HG02938 (cell line): ENCODE data around the gene LRIG1.
A peak's percentile ranks its signal among the peaks of the same experiment; 100 is the strongest.

Source experiments
- ATAC-seq: cut with Tn5 transposase; IDR thresholded peaks from one replicate; pipeline ENCODE4 v1.9.1; 2021; ENCODE audit warnings: mild to moderate bottlenecking, moderate library complexity; ENCODE audit not compliant: unreplicated experiment

Gene LRIG1

DNA sequence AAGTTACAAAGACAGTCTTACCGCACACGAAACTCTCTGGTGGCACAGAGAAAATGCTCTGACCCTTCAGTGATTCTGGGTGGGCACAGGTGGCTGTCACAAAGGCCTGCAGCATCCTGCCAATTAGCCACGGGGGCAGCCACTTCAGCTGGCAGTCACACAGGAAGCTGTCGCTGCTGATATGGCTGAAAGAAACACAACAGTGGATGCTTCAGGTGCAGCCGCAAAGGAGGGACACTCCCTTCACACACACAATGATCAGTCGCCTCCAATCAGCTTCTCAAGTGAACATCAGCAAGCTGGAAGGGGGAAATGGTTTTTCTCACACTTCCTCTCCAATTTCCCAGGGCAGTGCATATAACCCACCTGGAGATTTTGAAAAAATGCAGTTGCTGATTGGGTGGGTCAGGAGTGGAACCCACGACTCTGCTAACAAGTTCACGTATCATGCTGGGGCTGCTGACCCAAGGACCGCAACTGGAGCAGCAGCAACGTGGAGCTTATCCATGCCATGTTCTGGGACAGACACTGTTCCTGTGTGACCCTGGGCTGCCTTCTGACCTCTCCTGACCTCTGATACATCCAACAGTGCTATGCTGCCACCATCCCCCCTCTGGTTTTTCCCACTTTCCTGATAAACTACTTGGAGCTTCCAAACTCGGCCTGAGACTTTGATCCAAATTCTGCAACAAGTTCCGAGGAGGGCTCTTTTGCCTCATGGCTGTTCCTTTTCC lies 106.6 kb downstream of the LRIG1 start:
- ATAC-seq, result peak; percentile 85

GRCh38 chr3:66393333-66394005 lies 107.4 kb downstream of the LRIG1 start:
- peak; percentile 4 for ATAC-seq

- ATAC-seq, result no peak
These were observed 107.9 kb downstream of the LRIG1 start for GRCh38 chr3:66392966-66393332.

GRCh38 chr3:66392512-66392911 lies 108.3 kb downstream of the LRIG1 start:
- ATAC-seq, result no peak

- ATAC-seq, result peak; percentile 29
These were observed 110.8 kb downstream of the LRIG1 start for GRCh38 chr3:66390013-66390412.

DNA sequence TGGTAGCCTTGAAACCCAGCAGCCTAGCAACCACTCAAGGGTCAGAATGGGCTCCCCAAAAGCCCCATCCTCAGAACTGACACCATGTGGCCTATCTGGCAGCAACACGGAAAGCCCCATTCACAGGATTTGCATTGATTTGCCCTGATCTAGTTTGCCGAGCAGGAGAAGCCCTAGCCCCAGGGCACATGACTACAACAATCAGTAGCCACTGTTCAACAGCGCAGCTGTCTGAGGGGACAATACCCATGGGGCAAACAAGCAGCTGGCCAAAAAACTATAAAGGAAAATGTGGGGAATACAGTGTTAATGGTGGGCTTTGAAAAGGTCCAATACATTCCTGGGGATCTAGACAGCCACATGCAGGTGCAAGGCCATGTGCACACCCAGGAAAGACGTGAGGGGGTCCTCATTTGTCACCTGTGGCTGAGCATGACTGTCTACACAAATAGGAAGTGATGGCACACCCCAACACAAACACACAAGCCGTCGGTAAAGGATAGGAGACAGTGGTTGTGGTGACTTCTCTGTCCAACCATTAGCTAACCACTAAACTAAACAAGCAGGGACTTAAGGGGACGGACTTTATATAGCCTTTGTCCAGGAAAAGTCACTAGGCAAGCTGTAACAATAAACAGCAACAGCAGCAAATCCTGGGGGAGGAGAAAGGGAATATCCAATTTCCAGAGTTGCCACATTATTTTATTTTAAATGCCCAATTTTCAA lies 113.7 kb downstream of the LRIG1 start:
- ATAC-seq, result peak; percentile 51

DNA sequence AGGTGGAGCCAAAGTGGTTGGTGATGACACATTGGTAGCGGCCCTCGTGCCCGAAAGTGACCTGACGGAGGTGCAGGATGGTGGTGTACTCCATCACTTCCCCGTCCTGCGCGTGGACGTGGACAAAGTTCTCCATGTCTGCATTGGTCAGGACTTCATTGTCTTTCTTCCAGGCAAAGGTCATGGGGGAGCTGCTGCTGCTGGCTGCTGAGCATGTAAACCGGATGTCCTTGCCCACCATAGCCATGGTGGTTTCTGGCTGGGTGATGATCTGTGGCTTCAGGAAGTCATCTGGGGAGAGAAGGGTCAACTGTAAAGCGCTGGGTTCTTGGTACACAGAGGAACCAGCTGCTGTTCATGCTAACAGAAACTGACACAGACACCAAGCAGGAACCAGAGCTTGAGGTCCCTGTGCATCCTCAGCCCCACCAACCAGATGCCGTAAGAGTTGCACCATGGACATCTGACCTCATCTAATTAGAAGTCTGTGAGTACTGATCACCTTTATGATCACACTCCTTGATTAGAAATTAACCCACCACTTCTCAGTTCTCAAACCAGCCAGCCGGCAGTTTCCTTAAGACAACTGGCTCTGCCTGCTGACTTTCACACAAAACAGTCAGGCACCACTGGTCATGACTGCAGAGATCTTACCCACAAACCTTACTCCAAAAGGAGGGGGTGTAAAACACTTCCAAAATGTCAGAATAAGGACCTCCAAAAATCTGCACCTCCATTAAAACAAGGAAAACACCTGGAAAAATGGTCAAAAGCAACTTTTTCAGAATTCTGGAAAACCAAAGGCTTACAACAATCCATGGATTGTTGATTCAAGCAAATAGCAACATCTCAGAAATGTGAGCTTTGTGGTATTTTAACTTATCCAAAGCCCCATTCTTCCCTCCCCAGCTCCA lies 114.6 kb downstream of the LRIG1 start:
- ATAC-seq, result peak; percentile 80

DNA sequence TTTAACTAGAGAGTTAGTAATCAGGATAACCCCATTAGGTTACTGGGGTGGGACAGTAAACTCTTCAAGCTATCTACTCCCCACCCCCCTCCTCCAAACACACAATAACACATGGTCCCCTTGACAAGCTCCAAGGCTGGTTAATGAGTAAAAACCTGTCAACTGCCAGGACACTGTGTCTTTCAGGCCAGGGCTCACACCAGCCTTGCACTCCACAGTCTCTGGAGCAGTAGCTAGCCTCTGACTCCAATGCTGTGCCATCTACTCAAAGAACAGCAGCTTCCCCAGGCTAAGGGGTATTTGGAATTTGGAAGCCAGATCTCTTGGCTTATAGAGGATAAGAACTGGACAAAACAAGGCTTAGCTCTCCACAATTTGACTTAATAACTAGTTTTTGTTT lies 115.8 kb downstream of the LRIG1 start:
- no peak for ATAC-seq

- no peak for ATAC-seq
These were observed 116.7 kb downstream of the LRIG1 start for GRCh38 chr3:66383998-66384745.

DNA sequence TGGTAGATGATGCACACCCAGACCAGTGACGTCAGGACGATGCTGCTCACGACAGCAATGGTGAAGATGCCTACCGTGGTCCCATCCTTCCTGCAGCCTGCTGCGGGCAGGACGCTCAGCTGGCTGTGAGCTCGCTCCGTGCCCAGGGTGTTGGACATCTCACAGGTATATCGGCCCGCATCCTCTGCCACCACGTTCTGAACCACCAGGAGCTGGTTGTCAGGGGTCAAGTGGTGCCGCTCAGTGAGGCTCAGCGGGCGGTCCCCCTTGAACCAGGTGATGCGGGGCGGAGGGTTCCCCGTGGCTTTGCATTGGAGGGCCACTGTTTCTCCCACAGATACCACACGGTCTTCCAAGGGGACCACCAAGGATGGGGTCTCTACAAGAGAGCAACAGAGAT lies 117.8 kb downstream of the LRIG1 start:
- ATAC-seq, result no peak

DNA sequence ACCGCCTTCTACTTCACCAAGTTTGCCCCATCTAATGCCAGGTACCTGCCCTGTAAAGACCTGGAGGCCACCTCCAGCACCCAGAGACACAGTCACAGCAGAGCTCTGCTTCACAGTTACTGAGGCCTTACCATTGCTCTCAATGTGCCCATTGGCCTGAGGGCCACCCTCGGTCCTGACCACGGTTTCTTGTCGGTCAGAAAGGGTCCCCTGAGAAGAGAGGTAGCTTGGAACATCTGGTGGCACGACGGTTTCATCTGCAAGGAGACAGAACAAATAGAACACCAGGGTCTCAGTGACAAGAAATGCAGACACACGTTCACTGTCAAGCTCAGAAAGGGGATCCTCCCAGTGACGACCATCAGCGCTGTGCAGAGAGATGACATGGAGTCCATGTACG lies 118.7 kb downstream of the LRIG1 start:
- no peak for ATAC-seq

DNA sequence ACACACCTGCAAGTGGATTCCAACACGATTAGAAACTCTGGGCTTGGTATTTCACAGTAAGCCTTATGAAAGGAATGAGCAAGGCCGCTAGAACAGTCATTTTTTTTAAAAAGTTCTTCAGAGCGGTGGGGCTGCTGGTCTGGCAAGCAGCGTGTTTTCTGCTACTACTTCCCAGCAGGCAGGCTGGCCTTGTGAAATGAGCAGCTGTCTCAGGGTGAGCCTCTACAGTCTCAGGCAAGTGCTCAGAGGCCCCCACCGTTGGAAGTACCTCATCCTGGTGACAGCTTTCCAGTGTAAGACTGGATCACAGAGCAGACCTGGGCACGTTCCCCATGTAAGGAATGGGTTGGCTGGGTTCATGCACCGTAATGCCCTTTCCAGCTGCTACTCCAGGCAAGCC lies 119.2 kb downstream of the LRIG1 start:
- no peak for ATAC-seq

DNA sequence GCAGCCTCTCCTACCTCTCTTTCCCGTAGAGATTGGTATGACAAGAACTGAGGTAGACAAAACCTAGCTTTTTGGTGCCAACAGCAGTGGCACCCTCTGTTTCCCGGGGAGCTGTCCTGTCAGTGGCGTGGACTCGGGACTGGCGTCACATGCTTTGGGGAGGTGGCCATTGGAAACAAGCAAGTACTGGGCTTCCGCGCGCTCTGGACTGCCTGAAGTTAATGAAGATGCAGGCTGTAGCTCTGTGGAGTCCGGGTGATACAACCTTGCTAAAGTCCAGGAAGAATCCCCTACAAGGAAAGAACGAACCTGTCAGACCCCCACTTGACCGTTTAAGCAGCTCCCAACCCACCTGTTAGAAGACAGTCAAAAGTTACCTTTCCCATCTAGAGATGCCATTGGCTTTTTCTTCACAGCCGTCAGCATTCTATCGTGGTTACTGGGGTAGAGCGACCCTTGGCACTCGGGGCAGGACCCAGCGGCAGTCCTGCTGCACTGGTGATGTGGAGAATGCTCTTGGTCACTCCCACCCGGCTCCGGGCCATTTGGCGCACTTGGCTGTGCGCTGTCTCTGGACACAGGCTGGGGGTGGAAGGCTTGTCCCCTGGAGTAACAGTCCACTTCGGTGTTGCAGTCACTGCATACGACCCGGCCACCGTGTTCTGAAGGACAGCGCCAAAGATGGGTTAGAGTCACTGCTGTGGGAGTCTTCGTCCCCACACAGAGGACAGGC lies 120.5 kb downstream of the LRIG1 start:
- no peak for ATAC-seq

DNA sequence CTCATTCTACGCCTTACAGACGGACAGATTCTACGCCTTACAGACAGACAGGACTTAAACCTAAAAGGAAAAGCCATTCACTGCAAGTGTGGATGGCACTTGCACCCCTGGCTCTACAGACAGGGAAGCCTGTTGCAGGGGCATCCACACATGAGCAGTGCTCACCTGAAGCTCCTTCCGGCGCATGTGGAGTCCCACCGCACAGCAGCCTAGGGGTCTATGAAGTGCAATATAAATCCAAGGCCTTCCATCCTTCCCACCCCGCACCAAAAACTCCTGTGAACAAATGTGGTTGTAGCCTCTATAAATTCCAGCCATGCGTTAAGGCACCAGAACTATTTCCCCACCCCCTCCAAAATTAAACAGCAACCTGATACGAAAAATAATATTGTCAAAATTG lies 121.3 kb downstream of the LRIG1 start:
- ATAC-seq, result no peak

DNA sequence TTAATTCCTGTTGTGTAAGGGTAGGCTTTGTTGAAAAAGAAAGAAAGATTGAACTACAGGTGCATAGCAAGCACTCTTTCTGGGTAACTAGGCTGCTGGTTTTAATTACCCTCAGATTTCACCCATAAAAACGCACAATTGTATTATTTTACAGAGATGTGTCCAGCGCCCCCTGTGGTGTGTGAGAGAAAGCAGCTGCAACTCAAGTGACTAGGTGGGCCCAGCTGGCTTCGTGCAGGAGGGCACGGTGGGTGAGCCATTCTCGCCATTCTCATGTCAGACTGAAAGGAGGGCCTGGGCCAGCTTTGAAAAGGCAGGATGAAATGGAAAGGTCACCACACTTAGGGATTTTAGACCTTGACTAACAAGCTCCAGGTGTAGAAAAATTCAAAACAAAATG lies 122.6 kb downstream of the LRIG1 start:
- ATAC-seq, result no peak

- ATAC-seq, result no peak
These were observed 123.0 kb downstream of the LRIG1 start for GRCh38 chr3:66377800-66378199.

DNA sequence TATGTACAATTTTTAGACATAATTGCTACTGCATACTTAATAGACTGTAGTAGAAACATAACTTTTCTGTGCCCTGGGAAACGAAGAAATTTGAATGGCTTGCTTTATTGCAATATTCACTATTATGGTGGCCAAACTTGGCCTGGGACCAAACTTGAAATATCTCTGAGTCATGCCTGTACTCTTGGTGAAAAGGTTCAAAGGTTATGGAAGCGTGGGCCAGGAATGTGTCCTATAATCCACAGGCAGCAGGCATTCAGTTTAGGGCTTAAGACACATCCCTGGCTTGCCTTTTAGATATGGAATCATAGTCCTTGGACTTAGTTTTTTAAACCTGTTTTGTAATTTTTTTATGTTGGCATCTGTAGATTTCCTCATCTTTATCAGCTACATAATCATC lies 124.3 kb downstream of the LRIG1 start:
- ATAC-seq, result no peak

DNA sequence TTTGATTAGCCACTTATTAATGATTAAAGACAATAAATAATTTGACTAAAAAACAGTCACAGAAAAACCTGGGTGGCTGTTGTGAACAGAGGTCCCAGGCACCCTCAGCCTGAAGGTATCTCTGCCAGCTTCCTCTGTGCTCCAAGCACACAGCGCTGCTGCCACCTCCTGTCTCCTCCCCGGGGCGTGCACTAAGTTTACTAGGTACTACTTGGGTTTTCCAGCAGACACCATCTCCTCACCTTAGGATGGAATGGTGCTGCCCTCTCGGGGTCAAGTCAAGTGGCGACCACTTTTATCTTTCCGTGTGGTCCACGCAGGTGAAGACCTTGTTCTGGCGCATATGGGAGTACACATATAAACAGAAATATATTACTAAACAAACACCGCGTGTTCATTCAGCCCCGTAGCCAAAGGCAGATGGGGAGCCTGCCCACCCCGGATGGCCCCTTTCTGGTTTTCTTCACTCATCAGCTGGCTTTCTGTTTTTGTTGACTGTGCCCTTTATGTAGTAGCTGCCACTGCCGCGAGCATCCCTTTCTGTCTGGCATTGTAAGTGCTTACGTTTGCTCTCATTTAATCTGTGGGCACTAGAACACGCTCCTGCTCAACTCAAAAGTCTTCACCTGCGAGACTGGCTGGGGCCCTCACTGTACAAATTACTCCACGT lies 128.0 kb downstream of the LRIG1 start:
- ATAC-seq, result no peak

- ATAC-seq, result no peak
These were observed 129.4 kb downstream of the LRIG1 start for GRCh38 chr3:66371432-66371831.
